ENCODE measurements around the gene ASF1A.
A peak's percentile ranks its signal among the peaks of the same experiment; 100 is the strongest.

Gene ASF1A

GRCh38 chr6:118935331-118935668, 41.3 kb downstream of the ASF1A start:
- peak overlapping the region; percentile 100 for H3K4me3 ChIP-seq (ENCODE audit: insufficient read depth, low read length, poor library complexity, severe bottlenecking)
- no peaks in the 10 kb centered on the region for H4K20me1 ChIP-seq (ENCODE audit: low read depth, low read length)
- H3K27ac ChIP-seq (ENCODE audit: low read depth, low read length), result peak overlapping the region; percentile 36; the same call in 1 of the 2 replicates
- TF ChIP-seq CTCF (IDR thresholded peaks at IDR 0.05; ENCODE audit: insufficient read depth, low read length, poor library complexity, severe bottlenecking) (no peak), EZH2phosphoT487 (conservative IDR thresholded peaks at IDR 0.05; ENCODE audit: low read length) (no peak)
- H2AFZ ChIP-seq (ENCODE audit: low read depth, low read length, severe bottlenecking), result no peak overlapping the region
- H3K9me3 ChIP-seq (ENCODE audit: insufficient read depth, low read length), result no peaks in the 10 kb centered on the region
- peak overlapping the region; percentile 93 for H3K4me2 ChIP-seq (ENCODE audit: low read depth, low read length, poor library complexity, severe bottlenecking)
- peaks cover 13% of the 10 kb centered on the region; the same call in 1 of the 2 replicates for H3K36me3 ChIP-seq (ENCODE audit: low read length)
- peaks cover 8% of the 10 kb centered on the region; the same call in 1 of the 2 replicates for H3F3A ChIP-seq (ENCODE audit: insufficient read depth)
- H3K9ac ChIP-seq (ENCODE audit: low read length), result peak overlapping the region; percentile 100
- H3K27me3 ChIP-seq (ENCODE audit: low read length), result no peaks in the 10 kb centered on the region
- no peaks in the 10 kb centered on the region for H3K9me2 ChIP-seq (replicated peaks; ENCODE audit: insufficient read depth, low read length)
- H3K79me2 ChIP-seq (ENCODE audit: insufficient read depth, low read length), result peaks cover 27% of the 10 kb centered on the region

- TF ChIP-seq EZH2phosphoT487 (conservative IDR thresholded peaks at IDR 0.05; ENCODE audit: low read length) (no peak), CTCF (IDR thresholded peaks at IDR 0.05; ENCODE audit: insufficient read depth, low read length, poor library complexity, severe bottlenecking) (no peak)
- H3K27ac ChIP-seq (ENCODE audit: low read depth, low read length), result no peak overlapping the region
- peak overlapping the region; percentile 100; the same call in 1 of the 2 replicates for H3K9ac ChIP-seq (ENCODE audit: low read length)
- H3K9me3 ChIP-seq (ENCODE audit: insufficient read depth, low read length), result no peaks in the 10 kb centered on the region
- peak overlapping the region; percentile 93 for H3K4me2 ChIP-seq (ENCODE audit: low read depth, low read length, poor library complexity, severe bottlenecking)
- H3K79me2 ChIP-seq (ENCODE audit: insufficient read depth, low read length), result peaks cover 27% of the 10 kb centered on the region
- peaks cover 5% of the 10 kb centered on the region; the same call in 1 of the 2 replicates for H3K36me3 ChIP-seq (ENCODE audit: low read length)
- H3K4me3 ChIP-seq (ENCODE audit: insufficient read depth, low read length, poor library complexity, severe bottlenecking), result no peak overlapping the region
- H3K9me2 ChIP-seq (replicated peaks; ENCODE audit: insufficient read depth, low read length), result no peaks in the 10 kb centered on the region
- no peaks in the 10 kb centered on the region for H3K27me3 ChIP-seq (ENCODE audit: low read length)
- no peaks in the 10 kb centered on the region for H4K20me1 ChIP-seq (ENCODE audit: low read depth, low read length)
- no peak overlapping the region for H2AFZ ChIP-seq (ENCODE audit: low read depth, low read length, severe bottlenecking)
- H3F3A ChIP-seq (ENCODE audit: insufficient read depth), result peaks cover 8% of the 10 kb centered on the region; the same call in 1 of the 2 replicates
These were observed 42.2 kb downstream of the ASF1A start for GRCh38 chr6:118935978-118936703.

- H2AFZ ChIP-seq (ENCODE audit: low read depth, low read length, severe bottlenecking), result no peak overlapping the region
These were observed 45.7 kb downstream of the ASF1A start for GRCh38 chr6:118939683-118940082.

More at GRCh38 chr6:118939683-118940082, 45.7 kb downstream of the ASF1A start:
- no peak for TF ChIP-seq EZH2phosphoT487 (conservative IDR thresholded peaks at IDR 0.05; ENCODE audit: low read length)
- no peak for TF ChIP-seq CTCF (IDR thresholded peaks at IDR 0.05; ENCODE audit: insufficient read depth, low read length, poor library complexity, severe bottlenecking)
- Histone ChIP-seq H3K4me3 (ENCODE audit: insufficient read depth, low read length, poor library complexity, severe bottlenecking) (no peak overlapping the region), H3K27ac (ENCODE audit: low read depth, low read length) (no peak overlapping the region), H3K79me2 (ENCODE audit: insufficient read depth, low read length) (0 out of 2 replicates have a peak, but pooled peaks cover 8% of the 10 kb centered on the region), H3K4me2 (ENCODE audit: low read depth, low read length, poor library complexity, severe bottlenecking) (no peak overlapping the region), H3K27me3 (ENCODE audit: low read length) (no peaks in the 10 kb centered on the region), H4K20me1 (ENCODE audit: low read depth, low read length) (no peaks in the 10 kb centered on the region), H3K9ac (ENCODE audit: low read length) (no peak overlapping the region), H3F3A (ENCODE audit: insufficient read depth) (peaks cover 1% of the 10 kb centered on the region; the same call in 1 of the 2 replicates), H3K9me2 (replicated peaks; ENCODE audit: insufficient read depth, low read length) (no peaks in the 10 kb centered on the region), H3K9me3 (ENCODE audit: insufficient read depth, low read length) (no peaks in the 10 kb centered on the region; the same call in 1 of the 2 replicates), H3K36me3 (ENCODE audit: low read length) (no peaks in the 10 kb centered on the region)

All from SU-DHL-6 (cell line).